ENCODE results near the gene GSTCD. TPM values are rescaled to one million over a fixed set of nuclear protein-coding genes. Genes with fewer than 3 reads are reported as not detected.
"Not testable (repeated sequence)": the region's sequence is repeated elsewhere in the genome, so short reads cannot be mapped to it uniquely, and the experiment has no call there.

Gene GSTCD
- total and polyA plus RNA-seq, 9 of the 15 experiments (the other 6 are each of a cell fraction or from before 2014, with no cell fraction given): 4.5 to 36.3 (median 16.0) TPM

GRCh38 chr4:105775760-105776415 lies 67.3 kb downstream of the GSTCD start:
- H3K36me3 ChIP-seq (ENCODE audit: control insufficient read depth, insufficient read depth, low read length); intact Hi-C loops (cut with micrococcal nuclease); H2AFZ ChIP-seq (ENCODE audit: low read depth, low read length); DNase-seq (ENCODE audit: extremely low read depth in 1 of 4, low spot score in 3 of 4); H3K4me1 ChIP-seq (replicated peaks in 1 of 2; ENCODE audit: control insufficient read depth in 2 of 2, insufficient read depth in 2 of 2, low read length in 2 of 2); FAIRE-seq; H3K27me3 ChIP-seq (ENCODE audit: control insufficient read depth in 2 of 2, insufficient read depth in 2 of 2, low read length in 2 of 2); CTCF ChIA-PET (ENCODE audit: low intra/inter-chr PET ratio); BruUV-seq (replicated peaks); H3K9me3 ChIP-seq (replicated peaks; ENCODE audit: control insufficient read depth, insufficient read depth, low read depth, low read length); in situ Hi-C loops (cut with MboI); H3K27ac ChIP-seq (ENCODE audit: extremely low read depth, low read depth, low read length); H3K79me2 ChIP-seq (ENCODE audit: control insufficient read depth, insufficient read depth, low read length); H3K4me2 ChIP-seq (ENCODE audit: insufficient read depth, low read length); H3K9me1 ChIP-seq (ENCODE audit: control insufficient read depth, insufficient read depth, low read length); ATAC-seq; H4K20me1 ChIP-seq (replicated peaks; ENCODE audit: control insufficient read depth, insufficient read depth, low read length); H3K9ac ChIP-seq (ENCODE audit: insufficient read depth in 1 of 2, low read depth in 2 of 2, low read length in 2 of 2); H3K4me3 ChIP-seq: not testable (repeated sequence)
- POLR2A ChIA-PET: interaction anchor here (0.6 kb wide), 1 partner anchor 20 kb away, joined by 3 read pairs; no protein-coding TSS in a partner anchor
- TF ChIP-seq PRDM10 (IDR thresholded peaks at IDR 0.05; ENCODE audit: partially characterized antibody): peak; percentile 78
- 71% methylated on average over 8 of the region's 9 CpGs for WGBS (ENCODE audit: insufficient coverage, low coverage, missing lambda C conversion rate)
